Brain microvascular endothelial cell (primary cell): ENCODE measurements around the gene FLNA.

Experiments used
- DNase-seq: peaks from one replicate; pipeline ENCODE4 v3.0.0-alpha.2; 2020
- H3K27ac ChIP-seq: fragments of 250-450 bp; sonication (Bioruptor Pico); 2 replicates; pipeline ENCODE4 v1.5.1; 2020; ENCODE audit warnings: mild to moderate bottlenecking, moderate library complexity
- H3K27me3 ChIP-seq: fragments of 250-450 bp; sonication (Bioruptor Pico); replicated peaks from 2 replicates; pipeline ENCODE4 v1.5.1; 2020; ENCODE audit warnings: mild to moderate bottlenecking
- H3K36me3 ChIP-seq: fragments of 250-450 bp; sonication (Bioruptor Pico); replicated peaks from 2 replicates; pipeline ENCODE4 v1.5.1; 2020; ENCODE audit warnings: mild to moderate bottlenecking
- H3K4me3 ChIP-seq: 2 replicates; pipeline ENCODE4 v1.5.1; 2011; ENCODE audit warnings: low read depth, mild to moderate bottlenecking, control low read depth, low read length, moderate library complexity
- CTCF ChIP-seq: IDR thresholded peaks from 2 replicates; pipeline ENCODE4 v1.5.1; 2011; ENCODE audit warnings: low read depth, mild to moderate bottlenecking, moderate library complexity, low read length, control low read depth, inconsistent platforms; ENCODE audit errors: missing control alignments
- in situ Hi-C: cut with HindIII; loops from 2 replicates; pipeline ENCODE4 v1.10.0; 2017; ENCODE audit warnings: low sequenced_read_pairs, low pct_ligation_motif_present

FLNA gene

GRCh38 chrX:154382483-154383069 is 8.1 kb upstream of the FLNA start:
- in situ Hi-C loops: no loop called here
- Histone ChIP-seq H3K27me3 (no peaks in the 10 kb centered on the region), H3K36me3 (no peaks in the 10 kb centered on the region), H3K27ac (no peak overlapping the region), H3K4me3 (no peak overlapping the region)
- no peak for DNase-seq
- TF ChIP-seq CTCF: no peak

GRCh38 chrX:154381271-154381670 is 6.8 kb upstream of the FLNA start:
- Histone ChIP-seq H3K27me3 (no peaks in the 10 kb centered on the region), H3K4me3 (no peak overlapping the region), H3K27ac (no peak overlapping the region), H3K36me3 (no peaks in the 10 kb centered on the region)
- no peak for TF ChIP-seq CTCF
- no peak for DNase-seq
- in situ Hi-C loops: no loop called here

GRCh38 chrX:154380787-154381186 is 6.4 kb upstream of the FLNA start:
- in situ Hi-C loops: no loop called here
- no peak for DNase-seq
- no peaks in the 10 kb centered on the region for H3K27me3 ChIP-seq
- H3K27ac ChIP-seq: no peak overlapping the region
- H3K36me3 ChIP-seq: no peaks in the 10 kb centered on the region
- TF ChIP-seq CTCF: no peak
- no peak overlapping the region for H3K4me3 ChIP-seq

GRCh38 chrX:154380153-154380552 is 5.7 kb upstream of the FLNA start:
- no peak for DNase-seq
- in situ Hi-C loops: no loop called here
- Histone ChIP-seq H3K27ac (peak overlapping the region; percentile 98), H3K36me3 (no peaks in the 10 kb centered on the region), H3K4me3 (peak overlapping the region; percentile 70), H3K27me3 (no peaks in the 10 kb centered on the region)
- no peak for TF ChIP-seq CTCF

- Histone ChIP-seq H3K36me3 (no peaks in the 10 kb centered on the region), H3K4me3 (peak overlapping the region; percentile 70), H3K27ac (peak overlapping the region; percentile 98), H3K27me3 (no peaks in the 10 kb centered on the region)
- DNase-seq: no peak
- in situ Hi-C loops: no loop called here
- TF ChIP-seq CTCF: no peak
Observed at GRCh38 chrX:154379569-154379951, 5.1 kb upstream of the FLNA start.
